GM18907 (cell line): Measurements from ENCODE around the gene CYTH3.
"Not testable (repeated sequence)": the region's sequence is repeated elsewhere in the genome, so short reads cannot be mapped to it uniquely, and the experiment has no call there.

Experiments used
- ATAC-seq: cut with Tn5 transposase; IDR thresholded peaks from one replicate; pipeline ENCODE4 v1.9.1; 2021; ENCODE audit warnings: mild to moderate bottlenecking, moderate library complexity; ENCODE audit not compliant: unreplicated experiment

CYTH3 gene, protein sequence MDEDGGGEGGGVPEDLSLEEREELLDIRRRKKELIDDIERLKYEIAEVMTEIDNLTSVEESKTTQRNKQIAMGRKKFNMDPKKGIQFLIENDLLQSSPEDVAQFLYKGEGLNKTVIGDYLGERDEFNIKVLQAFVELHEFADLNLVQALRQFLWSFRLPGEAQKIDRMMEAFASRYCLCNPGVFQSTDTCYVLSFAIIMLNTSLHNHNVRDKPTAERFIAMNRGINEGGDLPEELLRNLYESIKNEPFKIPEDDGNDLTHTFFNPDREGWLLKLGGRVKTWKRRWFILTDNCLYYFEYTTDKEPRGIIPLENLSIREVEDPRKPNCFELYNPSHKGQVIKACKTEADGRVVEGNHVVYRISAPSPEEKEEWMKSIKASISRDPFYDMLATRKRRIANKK

DNA sequence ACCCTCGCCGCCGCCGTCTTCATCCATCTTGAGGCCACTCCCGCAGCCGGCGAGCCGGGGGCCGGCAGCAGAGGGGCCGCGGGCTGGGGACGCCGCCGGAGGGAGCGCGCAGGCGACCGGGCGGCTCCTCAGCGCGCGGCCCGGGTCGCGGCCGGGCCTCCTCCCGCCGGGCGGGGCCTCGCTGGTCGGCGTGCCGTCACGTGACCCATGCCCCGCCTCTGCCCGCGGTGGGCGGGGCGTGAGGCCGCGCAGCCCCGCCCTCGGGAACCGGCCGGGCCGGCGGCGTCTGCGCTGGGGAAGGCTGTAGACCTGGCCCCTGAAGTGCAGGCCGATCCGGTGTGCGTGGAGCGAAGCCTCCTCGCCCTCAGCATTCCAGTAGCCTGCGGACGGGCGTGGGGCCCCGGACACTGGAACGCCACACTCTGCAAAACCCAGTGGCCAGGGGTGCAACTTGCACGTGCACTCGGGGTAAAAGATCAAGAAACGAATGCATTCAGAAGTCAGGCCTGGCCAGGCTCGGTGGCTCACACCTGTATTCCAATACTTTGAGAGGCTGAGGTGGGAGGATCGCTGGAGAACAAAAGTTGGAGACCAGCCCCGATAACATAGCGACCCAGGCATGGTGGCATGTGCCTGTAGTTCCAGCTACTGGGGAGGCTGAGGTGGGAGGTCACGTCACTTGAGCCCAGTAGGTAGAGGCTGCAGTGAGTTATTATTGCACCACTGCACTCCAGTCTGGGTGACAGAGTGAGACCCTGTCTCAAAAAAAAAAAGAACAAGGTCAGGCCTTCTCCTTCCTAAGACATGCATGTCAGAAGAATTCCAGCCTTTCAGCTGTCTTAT lies at the start of gene CYTH3:
Gene CYTH3, minus strand, starts transcription at position 144 of the 843 bp plus-strand sequence. Its CDS starts 117 bp downstream, at position 27.
- ATAC-seq, result peak; percentile 86

GRCh38 chr7:6320791-6321190 lies 48.4 kb upstream of the CYTH3 start:
- ATAC-seq, result no peak

- ATAC-seq, result no peak
These were observed 45.5 kb upstream of the CYTH3 start for GRCh38 chr7:6317797-6318438.

- no peak for ATAC-seq
These were observed 43.8 kb upstream of the CYTH3 start for GRCh38 chr7:6316226-6316625.

GRCh38 chr7:6315746-6316145 lies 43.3 kb upstream of the CYTH3 start:
- ATAC-seq, result no peak

GRCh38 chr7:6310271-6310993 lies 38.0 kb upstream of the CYTH3 start:
- no peak for ATAC-seq

- ATAC-seq, result no peak
These were observed 35.3 kb upstream of the CYTH3 start for GRCh38 chr7:6307762-6308161.

GRCh38 chr7:6306471-6306870 lies 34.0 kb upstream of the CYTH3 start:
- ATAC-seq, result no peak

DNA sequence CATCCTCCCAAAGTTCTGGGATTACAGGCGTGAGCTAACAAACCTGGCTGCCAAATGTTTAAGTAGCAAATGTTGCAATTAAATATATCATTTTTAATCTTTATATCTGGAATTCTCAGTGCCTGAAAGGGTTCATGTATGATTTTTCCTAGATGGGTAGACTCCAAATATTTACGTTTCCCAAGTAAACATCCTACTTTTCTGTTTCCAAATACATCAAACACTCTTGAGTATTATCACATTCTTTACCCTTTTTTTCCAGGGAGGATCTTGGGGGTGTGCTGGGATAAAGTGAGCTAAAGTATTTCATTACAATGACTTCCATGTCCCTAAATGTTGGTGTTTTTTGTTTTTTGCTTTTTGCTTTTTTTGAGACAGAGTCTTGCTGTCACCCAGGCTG lies 32.9 kb upstream of the CYTH3 start:
- no peak for ATAC-seq

DNA sequence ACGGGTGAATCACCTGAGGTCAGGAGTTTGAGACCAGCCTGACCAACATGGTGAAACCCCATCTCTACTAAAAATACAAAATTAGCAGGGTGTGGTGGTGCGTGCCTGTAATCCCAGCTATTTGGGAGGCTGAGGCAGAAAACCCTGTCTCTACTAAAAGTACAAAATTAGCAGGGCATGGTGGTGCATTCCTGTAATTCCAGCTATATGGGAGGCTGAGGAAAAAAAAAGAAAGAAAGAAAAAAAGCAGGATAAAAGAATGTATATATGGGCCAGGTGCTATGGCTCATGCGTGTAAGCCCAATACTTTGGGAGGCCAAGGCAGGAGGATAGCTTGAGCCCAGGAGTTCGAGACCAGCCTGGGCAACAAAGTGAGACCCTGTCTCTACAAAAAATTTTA lies 29.0 kb upstream of the CYTH3 start:
- ATAC-seq, result not testable (repeated sequence)

- no peak for ATAC-seq
These were observed 27.4 kb upstream of the CYTH3 start for GRCh38 chr7:6299774-6300173.

DNA sequence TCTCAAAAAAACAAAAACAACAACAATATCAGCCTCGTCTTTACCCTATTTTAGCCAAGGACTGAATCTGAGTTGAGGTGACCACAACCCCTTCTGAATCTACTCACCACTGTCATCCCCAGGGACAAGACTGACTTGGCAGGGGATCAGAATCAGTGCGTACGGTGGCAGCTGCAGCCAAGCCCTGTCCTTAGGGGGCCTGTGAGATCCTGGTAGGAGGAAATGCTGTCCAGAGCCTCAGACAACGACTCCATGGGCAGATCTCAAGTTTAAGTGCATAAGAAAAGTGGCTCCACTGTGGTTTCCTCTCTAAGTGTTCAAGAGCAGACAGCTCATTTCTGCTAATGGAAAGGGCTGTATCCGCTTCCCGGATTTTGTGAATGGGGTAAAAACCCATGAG lies 22.4 kb upstream of the CYTH3 start:
- no peak for ATAC-seq

DNA sequence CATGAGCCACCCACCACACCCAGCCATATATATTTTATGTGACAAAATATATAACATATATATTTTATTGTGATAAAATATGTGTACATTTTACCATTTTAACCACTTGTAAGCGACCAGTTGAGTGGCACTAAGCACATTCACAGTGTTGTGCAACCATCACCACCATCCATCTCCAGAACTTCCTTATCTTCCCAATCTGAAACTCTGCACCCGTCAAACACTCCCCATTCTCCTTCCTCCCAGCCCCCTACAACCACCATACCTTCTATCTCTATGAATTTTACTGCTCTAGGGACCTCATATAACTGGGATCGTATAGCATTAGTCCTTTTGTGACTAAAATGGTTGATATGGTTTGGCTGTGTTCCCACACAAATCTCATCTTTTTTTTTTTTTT lies 20.8 kb upstream of the CYTH3 start:
- no peak for ATAC-seq

- not testable (repeated sequence) for ATAC-seq
These were observed 19.5 kb upstream of the CYTH3 start for GRCh38 chr7:6291941-6292340.

DNA sequence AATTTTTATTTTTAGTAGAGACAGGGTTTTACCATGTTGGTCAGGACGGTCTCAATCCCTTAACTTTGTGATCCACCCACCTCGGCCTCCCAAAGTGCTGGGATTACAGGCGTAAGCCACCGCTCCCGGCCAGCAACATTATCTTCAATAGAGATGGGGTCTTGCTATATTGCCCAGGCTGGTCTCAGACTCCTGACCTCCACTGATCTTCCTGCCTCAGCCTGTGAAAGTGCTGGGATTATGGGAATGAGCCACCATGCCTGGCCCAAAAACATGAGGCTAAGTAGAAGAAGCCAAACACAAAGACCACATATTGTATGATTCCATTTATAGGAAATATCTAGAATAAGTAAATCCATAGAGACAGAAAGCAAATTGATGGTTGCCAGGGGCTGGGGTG lies 19.1 kb upstream of the CYTH3 start:
- ATAC-seq, result no peak

GRCh38 chr7:6290319-6290741 lies 17.9 kb upstream of the CYTH3 start:
- ATAC-seq, result no peak

- ATAC-seq, result no peak
These were observed 15.9 kb upstream of the CYTH3 start for GRCh38 chr7:6288270-6288860.

GRCh38 chr7:6286486-6286885 lies 14.1 kb upstream of the CYTH3 start:
- ATAC-seq, result no peak

GRCh38 chr7:6284461-6285360 lies 12.3 kb upstream of the CYTH3 start:
- ATAC-seq, result no peak

GRCh38 chr7:6284055-6284400 lies 11.6 kb upstream of the CYTH3 start:
- no peak for ATAC-seq
